H1 (cell line): ENCODE measurements around the gene ZDHHC1. TPM values are rescaled to one million over a fixed set of nuclear protein-coding genes. Genes with fewer than 3 reads are reported as not detected.

Experiments used
- CTCF ChIA-PET: fragments of 300-600 bp; sonication (Branson Sonifier 250); formaldehyde crosslinking; loops from one replicate; lab custom pipeline; 2021; ENCODE audit not compliant: partially characterized antibody; lab: Charles Lee
- POLR2A ChIA-PET: fragments of 300-600 bp; sonication (Branson Sonifier 250); formaldehyde crosslinking; loops from one replicate; lab custom pipeline; 2021; ENCODE audit warnings: inconsistent platforms; ENCODE audit not compliant: partially characterized antibody; lab: Charles Lee
- DNase-seq, 2 experiments: peaks; one replicate each; pipeline versions ENCODE4 v3.0.0 to v3.0.0-alpha.2; 2010 to 2022; ENCODE audit warnings: low spot score in 2 of 2, low read depth in 1 of 2, mixed read lengths in 1 of 2
- FAIRE-seq: peaks from 2 replicates; lab custom pipeline; 2011; peaks lifted over from hg19 to GRCh38; lab: Jason Lieb, UNC
- H2AFZ ChIP-seq: 2 replicates; pipeline ENCODE4 v1.8.1; 2012; ENCODE audit warnings: low read length, inconsistent platforms
- H2AK5ac ChIP-seq: 2 replicates; pipeline ENCODE4 v1.6.1; 2013; ENCODE audit warnings: low read depth, low read length
- H2BK120ac ChIP-seq: replicated peaks from 2 replicates; pipeline ENCODE3; 2013; ENCODE audit warnings: low read depth, low read length, inconsistent platforms
- H2BK12ac ChIP-seq: 2 replicates; pipeline ENCODE4 v1.6.1; 2013; ENCODE audit warnings: low read depth, low read length
- H2BK15ac ChIP-seq: 2 replicates; pipeline ENCODE4 v1.6.1; 2013; ENCODE audit warnings: low read length
- H2BK20ac ChIP-seq: 2 replicates; pipeline ENCODE4 v1.6.1; 2013; ENCODE audit warnings: low read length
- H2BK5ac ChIP-seq: 2 replicates; pipeline ENCODE4 v1.6.1; 2013; ENCODE audit warnings: low read depth, low read length
- H3K14ac ChIP-seq: 2 replicates; pipeline ENCODE4 v1.6.1; 2013; ENCODE audit warnings: inconsistent platforms; ENCODE audit not compliant: insufficient read length
- H3K18ac ChIP-seq: 2 replicates; pipeline ENCODE4 v1.6.1; 2013; ENCODE audit warnings: low read length; ENCODE audit errors: extremely low read depth
- H3K23ac ChIP-seq: 2 replicates; pipeline ENCODE4 v1.6.1; 2013; ENCODE audit warnings: inconsistent platforms; ENCODE audit not compliant: insufficient read length
- H3K23me2 ChIP-seq: 2 replicates; pipeline ENCODE4 v1.6.1; 2013; ENCODE audit warnings: low read depth, low read length
- H3K27ac ChIP-seq: 2 replicates; pipeline ENCODE4 v1.6.1; 2011; ENCODE audit warnings: low read depth, low read length, inconsistent platforms
- H3K27me3 ChIP-seq, 4 experiments: replicated peaks in 1 of 4; 1 replicate in 1 of 4; 2 replicates in 3 of 4; pipeline versions ENCODE4 v1.6.1 to v1.8.1; 2011 to 2013; ENCODE audit warnings: low read length in 3 of 4, mild to moderate bottlenecking in 3 of 4, inconsistent platforms in 2 of 4, mixed read lengths in 2 of 4, moderate library complexity in 1 of 4; ENCODE audit not compliant: control insufficient read depth in 3 of 4, insufficient read depth in 3 of 4; ENCODE audit errors: extremely low read depth in 1 of 4
- H3K36me3 ChIP-seq, 4 experiments: 2 replicates each; pipeline versions ENCODE4 v1.6.1 to v1.8.1; 2011 to 2013; ENCODE audit warnings: mild to moderate bottlenecking in 4 of 4, low read length in 3 of 4, moderate library complexity in 2 of 4, control low read depth in 1 of 4, inconsistent platforms in 1 of 4; ENCODE audit not compliant: insufficient read depth in 4 of 4, control insufficient read depth in 2 of 4
- H3K4ac ChIP-seq: replicated peaks from 2 replicates; pipeline ENCODE3; 2013; ENCODE audit warnings: low read length, low read depth, mixed read lengths, inconsistent platforms; ENCODE audit not compliant: insufficient read length
- H3K4me1 ChIP-seq, 4 experiments: replicated peaks in 1 of 4; 1 replicate in 1 of 4; 2 replicates in 3 of 4; pipeline versions ENCODE4 v1.6.1 to v1.8.1; 2011 to 2013; ENCODE audit warnings: low read length in 3 of 4, inconsistent platforms in 2 of 4, mixed read lengths in 1 of 4; ENCODE audit not compliant: insufficient read depth in 4 of 4, control insufficient read depth in 3 of 4
- H3K4me2 ChIP-seq, 2 experiments: 2 replicates each; pipeline versions ENCODE4 v1.6.1 to v1.8.1; 2011 to 2013; ENCODE audit warnings: low read depth in 2 of 2, low read length in 2 of 2, control low read depth in 1 of 2, inconsistent platforms in 1 of 2, mild to moderate bottlenecking in 1 of 2; ENCODE audit not compliant: insufficient read depth in 1 of 2
- H3K4me3 ChIP-seq, 4 experiments: fragments of 200-600, 300-600 bp in 1 of 4; sonication (generic), shearing (Covaris generic), sonication (Bioruptor Twin) in 1 of 4; 2 replicates each; pipeline versions ENCODE4 v1.5.1 to v1.8.1; 2011 to 2016; ENCODE audit warnings: low read length in 4 of 4, low read depth in 3 of 4, control low read depth in 2 of 4, inconsistent platforms in 2 of 4, mild to moderate bottlenecking in 2 of 4, mixed read lengths in 1 of 4, moderate library complexity in 1 of 4; ENCODE audit not compliant: insufficient read depth in 2 of 4; ENCODE audit errors: extremely low read depth in 1 of 4
- H3K56ac ChIP-seq: replicated peaks from 2 replicates; pipeline ENCODE3; 2013; ENCODE audit warnings: low read depth, mild to moderate bottlenecking, mixed read lengths, low read length, inconsistent platforms; ENCODE audit not compliant: insufficient read length
- H3K79me1 ChIP-seq: 2 replicates; pipeline ENCODE4 v1.6.1; 2013; ENCODE audit warnings: low read depth, low read length, control low read depth
- H3K79me2 ChIP-seq, 2 experiments: 2 replicates each; pipeline versions ENCODE4 v1.6.1 to v1.8.1; 2012 to 2013; ENCODE audit warnings: low read length in 2 of 2, mild to moderate bottlenecking in 2 of 2, inconsistent platforms in 1 of 2; ENCODE audit not compliant: insufficient read depth in 2 of 2, control insufficient read depth in 1 of 2
- H3K9ac ChIP-seq, 4 experiments: replicated peaks in 1 of 4; 1 replicate in 1 of 4; 2 replicates in 3 of 4; pipeline versions ENCODE4 v1.6.1 to v1.8.1; 2011 to 2013; ENCODE audit warnings: low read depth in 3 of 4, low read length in 3 of 4, control low read depth in 2 of 4, mild to moderate bottlenecking in 2 of 4, moderate library complexity in 2 of 4, inconsistent platforms in 1 of 4; ENCODE audit errors: extremely low read depth in 1 of 4
- H3K9me3 ChIP-seq, 2 experiments: 2 replicates each; pipeline versions ENCODE4 v1.6.1 to v1.8.1; 2012 to 2013; ENCODE audit warnings: mild to moderate bottlenecking in 2 of 2, moderate library complexity in 2 of 2, control low read depth in 1 of 2, inconsistent platforms in 1 of 2, low read depth in 1 of 2, low read length in 1 of 2, mixed read lengths in 1 of 2; ENCODE audit not compliant: insufficient read depth in 2 of 2
- H4K20me1 ChIP-seq, 2 experiments: replicated peaks in 1 of 2; 2 replicates each; pipeline versions ENCODE3 to v1.8.1; 2011 to 2013; ENCODE audit warnings: inconsistent platforms in 2 of 2, low read length in 2 of 2, mild to moderate bottlenecking in 1 of 2; ENCODE audit not compliant: insufficient read depth in 2 of 2, control insufficient read depth in 1 of 2
- H4K5ac ChIP-seq: 2 replicates; pipeline ENCODE4 v1.6.1; 2013; ENCODE audit warnings: low read length, low read depth, mixed read lengths, inconsistent platforms; ENCODE audit not compliant: insufficient read length
- H4K8ac ChIP-seq: 2 replicates; pipeline ENCODE4 v1.8.0; 2013; ENCODE audit warnings: mild to moderate bottlenecking, moderate library complexity, low read length, inconsistent platforms; ENCODE audit not compliant: insufficient read depth; ENCODE audit errors: extremely low read depth
- H4K91ac ChIP-seq: replicated peaks from 2 replicates; pipeline ENCODE3; 2013; ENCODE audit warnings: low read length, mixed read lengths, inconsistent platforms; ENCODE audit not compliant: insufficient read length
- CBX5 ChIP-seq: fragments of 300-800, 300-1000 bp; sonication (generic); IDR thresholded peaks from 2 replicates; pipeline ENCODE4 v1.7.1; 2016; ENCODE audit warnings: antibody characterized with exemption, low read length, low read depth
- CBX8 ChIP-seq: fragments of 300-800, 300-1000 bp; sonication (generic); IDR thresholded peaks from 2 replicates; pipeline ENCODE4 v1.7.1; 2016; ENCODE audit warnings: low read depth, low read length, borderline replicate concordance
- PHF8 ChIP-seq: fragments of 200-600 bp; sonication (generic); conservative IDR thresholded peaks from 2 replicates; pipeline ENCODE4 v1.7.1; 2012; ENCODE audit warnings: low read depth, mild to moderate bottlenecking, inconsistent platforms, low read length, moderate library complexity
- POLR2AphosphoS5 ChIP-seq: IDR thresholded peaks from 2 replicates; pipeline ENCODE4 v1.6.1; 2011; ENCODE audit warnings: low read depth, low read length
- RXRA ChIP-seq: IDR thresholded peaks from 2 replicates; pipeline ENCODE4 v1.6.1; 2011; ENCODE audit warnings: low read depth, mild to moderate bottlenecking, low read length, moderate library complexity; ENCODE audit not compliant: insufficient read depth
- SIX5 ChIP-seq: IDR thresholded peaks from 2 replicates; pipeline ENCODE4 v1.6.1; 2011; ENCODE audit warnings: mild to moderate bottlenecking, low read depth, low read length
- SRF ChIP-seq: IDR thresholded peaks from 2 replicates; pipeline ENCODE4 v1.6.1; 2011; ENCODE audit warnings: mild to moderate bottlenecking, low read depth, low read length, moderate library complexity
- TAF1 ChIP-seq: IDR thresholded peaks from 2 replicates; pipeline ENCODE4 v1.6.1; 2011; ENCODE audit warnings: mild to moderate bottlenecking, low read depth, low read length
- TEAD4 ChIP-seq: IDR thresholded peaks from 2 replicates; pipeline ENCODE4 v1.6.1; 2012; ENCODE audit warnings: low read depth, low read length, inconsistent platforms, mixed read lengths
- WGBS, 2 experiments: shearing (Covaris generic) in 1 of 2; methylation state at CpG; one replicate each; pipeline versions ENCODE4 v1.1.6 to v1.1.7; 2013 to 2015; ENCODE audit warnings: low lambda C conversion rate in 2 of 2, mixed read lengths in 2 of 2, inconsistent platforms in 1 of 2, low coverage in 1 of 2, missing lambda C conversion rate in 1 of 2; ENCODE audit not compliant: insufficient replicate concordance in 2 of 2, insufficient coverage in 1 of 2, insufficient read length in 1 of 2; ENCODE audit errors: extremely low coverage in 1 of 2, missing lambda C conversion rate in 1 of 2; 5-methylcytosine and 5-hydroxymethylcytosine counted together
- polyA plus RNA-seq, 7 experiments: library from polyadenylated mRNA; depleted of rRNA in 3 of 7; stranded (reverse) in 5 of 7; unstranded in 2 of 7; fragments of >200 nt in 5 of 7; fragments of 200-250 nt in 2 of 7; gene quantifications; 1 replicate in 5 of 7; 2 replicates in 1 of 7; 4 replicates in 1 of 7; pipeline versions ENCODE4 v1.2.1 to v1.2.3, GENCODE V29; 2011 to 2013; ENCODE audit warnings: missing spikeins in 2 of 7, mixed read lengths in 2 of 7
- total RNA-seq: library from RNA; stranded (reverse); fragmentation: NEBNext Ultra II Directional; extraction: Animal tissue kit (Norgen Biotek cat#: 25700); gene quantifications from 2 replicates; pipeline ENCODE4 v1.2.1, GENCODE V29; 2021

ZDHHC1 gene
- total and polyA plus RNA-seq, 2 of the 8 experiments (the other 6 are each of a cell fraction or from before 2014, with no cell fraction given) = 3.1 to 4.9 TPM

GRCh38 chr16:67437513-67437912, 21.2 kb upstream of the ZDHHC1 start:
- Histone ChIP-seq H3K14ac (no peak overlapping the region), H3K23me2 (no peaks in the 10 kb centered on the region), H4K91ac (no peak overlapping the region), H3K27me3 (no peaks in the 10 kb centered on the region), H3K36me3 (peaks cover 7 to 18% (median 9%) of the 10 kb centered on the region in 4 experiments; a peak in 7 of 8 replicates), H2BK12ac (no peak overlapping the region), H3K79me1 (peaks cover 4% of the 10 kb centered on the region; the same call in 1 of the 2 replicates), H2BK20ac (no peak overlapping the region), H2BK15ac (no peak overlapping the region), H3K18ac (no peak overlapping the region), H3K4ac (no peak overlapping the region), H3K23ac (no peak overlapping the region), H4K8ac (no peak overlapping the region), H3K4me3 (no peak overlapping the region), H2BK5ac (no peak overlapping the region), H4K5ac (no peak overlapping the region), H2AK5ac (no peak overlapping the region), H3K9me3 (no peaks in the 10 kb centered on the region), H2AFZ (no peak overlapping the region), H4K20me1 (peaks cover 0 to 10% of the 10 kb centered on the region in 2 experiments), H3K9ac (no peak overlapping the region), H3K79me2 (no peaks in the 10 kb centered on the region; a peak in 1 of 4 replicates), H3K56ac (no peak overlapping the region), H3K4me1 (peaks cover 0 to 12% (median 10%) of the 10 kb centered on the region in 4 experiments; a peak in 6 of 7 replicates), H2BK120ac (no peak overlapping the region), H3K4me2 (no peak overlapping the region), H3K27ac (no peak overlapping the region; the same call in 1 of the 2 replicates)
- CTCF ChIA-PET = interaction anchor here (1.7 to 28.4 kb wide), 3 partner anchors 11 to 43 kb away, joined by 4 to 683 read pairs (median 25); partner anchors contain the start of gene ATP6V0D1
- WGBS, 2 experiments = 85% methylated on average over 4 of the region's 4 CpGs; no CpG with 5 or more reads in 1 of the 2 experiments
- no peak for FAIRE-seq
- DNase-seq = no peak
- TF ChIP-seq TAF1 (no peak), SIX5 (no peak), CBX5 (no peak), TEAD4 (no peak), POLR2AphosphoS5 (no peak), SRF (no peak), PHF8 (no peak), CBX8 (no peak), RXRA (no peak)
- POLR2A ChIA-PET = no interaction called here
